Measurements from ENCODE around the gene CCDC136.

Gene CCDC136

GRCh38 chr7:128862571-128863432, 71.0 kb downstream of the CCDC136 start, which contains the start of gene ATP6V1F:
Gene ATP6V1F, plus strand, starts transcription at chr7:128862856. Its CDS starts 49 bp downstream, at chr7:128862905.
- DNase-seq (ENCODE audit: low read depth, low spot score) = peak; percentile 98

GRCh38 chr7:128863433-128863989, 71.7 kb downstream of the CCDC136 start:
- peak; percentile 73 for DNase-seq (ENCODE audit: low read depth, low spot score)

- no peak for DNase-seq (ENCODE audit: low read depth, low spot score)
Measured at GRCh38 chr7:128865303-128865702, 73.5 kb downstream of the CCDC136 start.

- DNase-seq (ENCODE audit: low read depth, low spot score) = no peak
Measured at GRCh38 chr7:128865996-128866877, 74.5 kb downstream of the CCDC136 start.

GRCh38 chr7:128867241-128867640, 75.5 kb downstream of the CCDC136 start:
- DNase-seq (ENCODE audit: low read depth, low spot score) = no peak

GRCh38 chr7:128867842-128868623, 76.3 kb downstream of the CCDC136 start:
- DNase-seq (ENCODE audit: low read depth, low spot score) = peak; percentile 43

GRCh38 chr7:128868624-128869137, 76.9 kb downstream of the CCDC136 start:
- no peak for DNase-seq (ENCODE audit: low read depth, low spot score)

- DNase-seq (ENCODE audit: low read depth, low spot score) = peak; percentile 59
Measured at GRCh38 chr7:128869138-128869943, 77.6 kb downstream of the CCDC136 start.

GRCh38 chr7:128869944-128870285, 78.1 kb downstream of the CCDC136 start:
- DNase-seq (ENCODE audit: low read depth, low spot score) = peak; percentile 44

GRCh38 chr7:128871050-128871449, 79.3 kb downstream of the CCDC136 start:
- DNase-seq (ENCODE audit: low read depth, low spot score) = no peak
